Caco-2 (cell line): ENCODE data around the gene ABHD4. TPM values are rescaled to one million over a fixed set of nuclear protein-coding genes. Genes with fewer than 3 reads are reported as not detected.

Source experiments
- BruUV-seq: library from RNA; stranded (reverse); fragments of 400-500 nt; replicated peaks from 2 replicates; lab custom pipeline; 2021; lab: Mats Ljungman, UMichigan
- CTCF ChIA-PET: fragments of 300-600 bp; sonication (Branson Sonifier 250); formaldehyde crosslinking; loops from one replicate; lab custom pipeline; 2022; ENCODE audit warnings: antibody characterized with exemption; lab: Charles Lee
- POLR2A ChIA-PET: fragments of 300-600 bp; sonication (Branson Sonifier 250); formaldehyde crosslinking; loops from one replicate; lab custom pipeline; 2022; ENCODE audit warnings: antibody characterized with exemption; lab: Charles Lee
- DNase-seq, 2 experiments: peaks; one replicate each; pipeline versions ENCODE4 v3.0.0 to v3.0.0-alpha.2; 2020 to 2022
- H3K27me3 ChIP-seq: replicated peaks from 2 replicates; pipeline ENCODE4 v1.6.0; 2011; ENCODE audit warnings: low read length; ENCODE audit not compliant: control insufficient read depth, insufficient read depth
- H3K36me3 ChIP-seq: 2 replicates; pipeline ENCODE4 v1.5.1; 2011; ENCODE audit warnings: low read length; ENCODE audit not compliant: control insufficient read depth, insufficient read depth
- H3K4me1 ChIP-seq: fragments of 250-450 bp; sonication (Bioruptor Pico); 2 replicates; pipeline ENCODE4 v1.5.1; 2020; ENCODE audit warnings: mild to moderate bottlenecking
- H3K4me3 ChIP-seq: 2 replicates; pipeline ENCODE4 v1.5.1; 2011; ENCODE audit warnings: low read depth, mild to moderate bottlenecking, control low read depth, low read length
- H3K9me3 ChIP-seq: fragments of 250-450 bp; sonication (Bioruptor Pico); 2 replicates; pipeline ENCODE4 v1.5.1; 2020; ENCODE audit warnings: mild to moderate bottlenecking, moderate library complexity
- H3K27ac Mint-ChIP-seq: one replicate; pipeline ENCODE4 v1.8.0; 2022; ENCODE audit warnings: mixed read lengths; ENCODE audit not compliant: unreplicated experiment
- H3K27me3 Mint-ChIP-seq: one replicate; pipeline ENCODE4 v1.8.0; 2022; ENCODE audit warnings: mixed read lengths; ENCODE audit not compliant: insufficient read depth, unreplicated experiment
- H3K36me3 Mint-ChIP-seq: one replicate; pipeline ENCODE4 v1.8.0; 2022; ENCODE audit warnings: mild to moderate bottlenecking, mixed read lengths; ENCODE audit not compliant: insufficient read depth, unreplicated experiment
- H3K4me1 Mint-ChIP-seq: one replicate; pipeline ENCODE4 v1.8.0; 2022; ENCODE audit warnings: low read depth, mixed read lengths; ENCODE audit not compliant: unreplicated experiment
- H3K4me3 Mint-ChIP-seq: one replicate; pipeline ENCODE4 v1.8.0; 2022; ENCODE audit warnings: mild to moderate bottlenecking, moderate library complexity, mixed read lengths; ENCODE audit not compliant: unreplicated experiment
- H3K9me3 Mint-ChIP-seq: one replicate; pipeline ENCODE4 v1.8.0; 2022; ENCODE audit warnings: mixed read lengths; ENCODE audit not compliant: unreplicated experiment
- CTCF ChIP-seq, 2 experiments: fragments of 200-600 bp in 1 of 2; IDR thresholded peaks; 1 replicate in 1 of 2; 2 replicates in 1 of 2; pipeline versions ENCODE4 v1.5.1 to v1.8.0; 2011 to 2022; ENCODE audit warnings: antibody characterized with exemption in 1 of 2, control low read depth in 1 of 2, inconsistent platforms in 1 of 2, low read depth in 1 of 2, low read length in 1 of 2, mild to moderate bottlenecking in 1 of 2, moderate library complexity in 1 of 2; ENCODE audit not compliant: insufficient read depth in 1 of 2, severe bottlenecking in 1 of 2, unreplicated experiment in 1 of 2
- intact Hi-C: fragments of 100-400 bp; cut with micrococcal nuclease; formaldehyde crosslinking; loops from one replicate; pipeline ENCODE4 v1.10.0; 2022; ENCODE audit not compliant: unreplicated experiment
- total RNA-seq: library from RNA; stranded (reverse); gene quantifications from 2 replicates; pipeline ENCODE4 v1.2.3, GENCODE V29; 2022

ABHD4 gene
- total RNA-seq, 1 experiment from 2014 or later = 73.5 TPM

- H3K9me3 ChIP-seq = no peaks in the 10 kb centered on the region
- DNase-seq = no peak
- H3K27me3 ChIP-seq = no peaks in the 10 kb centered on the region
- no TSS peak for BruUV-seq
- peaks cover 18% of the 10 kb centered on the region for H3K36me3 Mint-ChIP-seq
- no peaks in the 10 kb centered on the region for H3K27me3 Mint-ChIP-seq
- peak overlapping the region; percentile 47 for H3K4me3 Mint-ChIP-seq
- TF ChIP-seq CTCF (IDR thresholded peaks at IDR 0.05; ENCODE audit: insufficient read depth in 1 of 2, low read depth in 1 of 2, low read length in 1 of 2, severe bottlenecking in 1 of 2, unreplicated experiment in 1 of 2) = no peak
- no peaks in the 10 kb centered on the region for H3K36me3 ChIP-seq
- POLR2A ChIA-PET = no interaction called here
- peaks cover 40% of the 10 kb centered on the region for H3K4me1 Mint-ChIP-seq
- peak overlapping the region; percentile 95 for H3K27ac Mint-ChIP-seq
- intact Hi-C loops = loop anchor here (5.0 to 10.0 kb wide), 2 partner anchors 242 to 501 kb away; partner anchors contain the start of gene CDH24
- no peaks in the 10 kb centered on the region for H3K9me3 Mint-ChIP-seq
- peaks cover 45% of the 10 kb centered on the region for H3K4me1 ChIP-seq
- H3K4me3 ChIP-seq = no peak overlapping the region
- CTCF ChIA-PET = interaction anchor here (0.5 to 3.2 kb wide), 5 partner anchors 14 to 1305 kb away, joined by 3 to 53 read pairs (median 5); partner anchors contain the start of gene ABHD4
These were observed 41.8 kb upstream of the ABHD4 start for GRCh38 chr14:22556021-22556989.

- peak overlapping the region; percentile 21 for H3K4me3 ChIP-seq
- DNase-seq = peak; percentile 86 to 90
- CTCF ChIA-PET = interaction anchor here (0.6 to 3.2 kb wide), 3 partner anchors 13 to 1304 kb away, joined by 5 to 53 read pairs (median 5); partner anchors contain the start of gene ABHD4
These were observed 41.0 kb upstream of the ABHD4 start for GRCh38 chr14:22556990-22557623.

More at GRCh38 chr14:22556990-22557623, 41.0 kb upstream of the ABHD4 start:
- intact Hi-C loops = loop anchor here (1.0 to 10.0 kb wide), 7 partner anchors 13 to 500 kb away; partner anchors contain the start of genes CDH24 and OR6J1
- Mint-ChIP-seq H3K36me3 (peaks cover 26% of the 10 kb centered on the region), H3K4me1 (peaks cover 42% of the 10 kb centered on the region), H3K4me3 (peak overlapping the region; percentile 47), H3K9me3 (no peaks in the 10 kb centered on the region), H3K27ac (peak overlapping the region; percentile 95), H3K27me3 (no peaks in the 10 kb centered on the region)
- BruUV-seq = no TSS peak
- POLR2A ChIA-PET = no interaction called here
- Histone ChIP-seq H3K36me3 (no peaks in the 10 kb centered on the region), H3K4me1 (peaks cover 53% of the 10 kb centered on the region), H3K9me3 (no peaks in the 10 kb centered on the region), H3K27me3 (no peaks in the 10 kb centered on the region)
- TF ChIP-seq CTCF (IDR thresholded peaks at IDR 0.05; ENCODE audit: insufficient read depth in 1 of 2, low read depth in 1 of 2, low read length in 1 of 2, severe bottlenecking in 1 of 2, unreplicated experiment in 1 of 2) = peak; percentile 86 to 99
